Activated gamma-delta T cell treated with Interleukin-2 at 50 U/mL for 16 hours (primary cell): ENCODE results near the gene CSMD2.

ENCODE experiments used
- DNase-seq: peaks from one replicate; pipeline ENCODE4 v3.0.0-alpha.2; 2020

CSMD2 gene

GRCh38 chr1:33464552-33464951 is 700.5 kb downstream of the CSMD2 start:
- DNase-seq, result no peak
